PFSK-1 (cell line): ENCODE data around the gene CDC42EP4. TPM values are rescaled to one million over a fixed set of nuclear protein-coding genes. Genes with fewer than 3 reads are reported as not detected.

Experiments
- FOXP2 ChIP-seq: optimal IDR thresholded peaks from 2 replicates; pipeline ENCODE3; 2011; ENCODE audit warnings: borderline replicate concordance, control low read depth, inconsistent platforms; ENCODE audit not compliant: insufficient read depth; ENCODE audit errors: extremely low read length, extremely low read depth
- POLR2AphosphoS5 ChIP-seq: IDR thresholded peaks from 2 replicates; pipeline ENCODE4 v1.6.1; 2012; ENCODE audit warnings: low read depth, mild to moderate bottlenecking, control low read depth, low read length, moderate library complexity
- SIN3A ChIP-seq: IDR thresholded peaks from 2 replicates; pipeline ENCODE4 v1.6.1; 2012; ENCODE audit warnings: mild to moderate bottlenecking, low read length, moderate library complexity, borderline replicate concordance; ENCODE audit not compliant: insufficient read depth
- TAF1 ChIP-seq: IDR thresholded peaks from 2 replicates; pipeline ENCODE4 v1.6.1; 2012; ENCODE audit warnings: low read length, control low read depth, borderline replicate concordance; ENCODE audit not compliant: insufficient read depth
- polyA plus RNA-seq: library from polyadenylated mRNA; unstranded; fragments of >200 nt; gene quantifications from one replicate; pipeline ENCODE4 v1.2.1, GENCODE V29; 2012; ENCODE audit warnings: low read depth, missing spikeins; ENCODE audit not compliant: insufficient read length
- TF ChIP-seq, protein P1 (sequence below), 2 experiments: IDR thresholded peaks; 2 replicates each; pipeline versions ENCODE4 v1.6.1 to v1.8.0; 2011 to 2012; ENCODE audit warnings: low read depth in 2 of 2, low read length in 2 of 2, control low read depth in 1 of 2, inconsistent platforms in 1 of 2, mild to moderate bottlenecking in 1 of 2, moderate library complexity in 1 of 2; ENCODE audit not compliant: insufficient read depth in 1 of 2

Gene CDC42EP4, protein sequence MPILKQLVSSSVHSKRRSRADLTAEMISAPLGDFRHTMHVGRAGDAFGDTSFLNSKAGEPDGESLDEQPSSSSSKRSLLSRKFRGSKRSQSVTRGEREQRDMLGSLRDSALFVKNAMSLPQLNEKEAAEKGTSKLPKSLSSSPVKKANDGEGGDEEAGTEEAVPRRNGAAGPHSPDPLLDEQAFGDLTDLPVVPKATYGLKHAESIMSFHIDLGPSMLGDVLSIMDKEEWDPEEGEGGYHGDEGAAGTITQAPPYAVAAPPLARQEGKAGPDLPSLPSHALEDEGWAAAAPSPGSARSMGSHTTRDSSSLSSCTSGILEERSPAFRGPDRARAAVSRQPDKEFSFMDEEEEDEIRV
- 32.4 TPM for polyA plus RNA-seq

DNA sequence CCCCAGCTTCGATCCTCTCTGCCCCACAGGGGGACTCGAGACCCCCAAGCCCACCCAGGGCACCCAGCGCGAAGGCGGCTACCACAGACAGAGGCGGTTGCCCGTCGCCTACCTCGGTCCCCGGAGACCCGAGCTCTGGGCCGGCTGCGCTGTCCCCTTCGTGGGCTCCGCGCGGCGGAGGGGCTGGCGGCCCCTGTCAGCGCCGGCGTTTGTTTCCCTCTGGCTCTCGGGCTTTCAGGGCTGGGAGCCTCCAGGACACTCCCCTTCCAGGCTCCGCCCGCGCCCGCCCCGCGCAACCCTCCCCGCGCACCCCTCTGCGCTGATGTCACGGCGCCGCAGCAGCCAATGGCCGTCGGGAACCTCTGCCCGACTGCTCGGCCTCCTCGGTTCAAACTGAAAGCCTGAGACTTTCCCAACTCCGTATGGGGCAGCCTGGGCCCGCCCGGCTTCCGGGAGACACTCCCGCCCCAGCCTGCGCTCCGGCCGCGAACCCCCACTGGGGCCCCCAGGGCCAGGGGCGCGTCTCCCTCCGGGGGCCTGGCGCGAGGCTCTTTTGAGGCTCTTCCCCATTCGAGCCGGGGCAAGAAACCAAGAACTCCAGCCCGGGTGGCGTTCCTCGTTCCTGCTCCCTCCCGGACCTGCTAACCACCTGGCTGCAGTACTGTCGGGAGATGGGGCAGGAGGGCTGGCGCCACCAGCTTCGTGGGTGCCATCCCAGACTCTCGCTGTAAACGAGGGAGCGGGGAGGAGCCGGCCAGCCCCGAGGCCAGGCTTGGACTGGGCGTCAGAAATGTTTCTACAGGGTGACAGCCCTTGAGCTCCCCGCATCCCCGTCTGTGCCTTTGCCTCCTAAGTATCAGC, at the start of gene CDC42EP4:
CDC42EP4 (minus strand) TSS at position 221 of the 861 bp plus-strand sequence. CDS start 25,501 bp downstream, outside the sequence.
- peak; percentile 61; the same call in 1 of the 2 replicates for TF ChIP-seq TAF1
- peak; percentile 44 for TF ChIP-seq FOXP2
- TF ChIP-seq, protein P1, sequence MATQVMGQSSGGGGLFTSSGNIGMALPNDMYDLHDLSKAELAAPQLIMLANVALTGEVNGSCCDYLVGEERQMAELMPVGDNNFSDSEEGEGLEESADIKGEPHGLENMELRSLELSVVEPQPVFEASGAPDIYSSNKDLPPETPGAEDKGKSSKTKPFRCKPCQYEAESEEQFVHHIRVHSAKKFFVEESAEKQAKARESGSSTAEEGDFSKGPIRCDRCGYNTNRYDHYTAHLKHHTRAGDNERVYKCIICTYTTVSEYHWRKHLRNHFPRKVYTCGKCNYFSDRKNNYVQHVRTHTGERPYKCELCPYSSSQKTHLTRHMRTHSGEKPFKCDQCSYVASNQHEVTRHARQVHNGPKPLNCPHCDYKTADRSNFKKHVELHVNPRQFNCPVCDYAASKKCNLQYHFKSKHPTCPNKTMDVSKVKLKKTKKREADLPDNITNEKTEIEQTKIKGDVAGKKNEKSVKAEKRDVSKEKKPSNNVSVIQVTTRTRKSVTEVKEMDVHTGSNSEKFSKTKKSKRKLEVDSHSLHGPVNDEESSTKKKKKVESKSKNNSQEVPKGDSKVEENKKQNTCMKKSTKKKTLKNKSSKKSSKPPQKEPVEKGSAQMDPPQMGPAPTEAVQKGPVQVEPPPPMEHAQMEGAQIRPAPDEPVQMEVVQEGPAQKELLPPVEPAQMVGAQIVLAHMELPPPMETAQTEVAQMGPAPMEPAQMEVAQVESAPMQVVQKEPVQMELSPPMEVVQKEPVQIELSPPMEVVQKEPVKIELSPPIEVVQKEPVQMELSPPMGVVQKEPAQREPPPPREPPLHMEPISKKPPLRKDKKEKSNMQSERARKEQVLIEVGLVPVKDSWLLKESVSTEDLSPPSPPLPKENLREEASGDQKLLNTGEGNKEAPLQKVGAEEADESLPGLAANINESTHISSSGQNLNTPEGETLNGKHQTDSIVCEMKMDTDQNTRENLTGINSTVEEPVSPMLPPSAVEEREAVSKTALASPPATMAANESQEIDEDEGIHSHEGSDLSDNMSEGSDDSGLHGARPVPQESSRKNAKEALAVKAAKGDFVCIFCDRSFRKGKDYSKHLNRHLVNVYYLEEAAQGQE (IDR thresholded peaks at IDR 0.05; ENCODE audit: insufficient read depth in 1 of 2, low read depth in 2 of 2, low read length in 2 of 2) = 0 out of 4 replicates have a peak, but pooled peaks of 1 of the 2 experiments have one; percentile 8
- peak; percentile 60 for TF ChIP-seq POLR2AphosphoS5
- no peak; the same call in 1 of the 2 replicates for TF ChIP-seq SIN3A

DNA sequence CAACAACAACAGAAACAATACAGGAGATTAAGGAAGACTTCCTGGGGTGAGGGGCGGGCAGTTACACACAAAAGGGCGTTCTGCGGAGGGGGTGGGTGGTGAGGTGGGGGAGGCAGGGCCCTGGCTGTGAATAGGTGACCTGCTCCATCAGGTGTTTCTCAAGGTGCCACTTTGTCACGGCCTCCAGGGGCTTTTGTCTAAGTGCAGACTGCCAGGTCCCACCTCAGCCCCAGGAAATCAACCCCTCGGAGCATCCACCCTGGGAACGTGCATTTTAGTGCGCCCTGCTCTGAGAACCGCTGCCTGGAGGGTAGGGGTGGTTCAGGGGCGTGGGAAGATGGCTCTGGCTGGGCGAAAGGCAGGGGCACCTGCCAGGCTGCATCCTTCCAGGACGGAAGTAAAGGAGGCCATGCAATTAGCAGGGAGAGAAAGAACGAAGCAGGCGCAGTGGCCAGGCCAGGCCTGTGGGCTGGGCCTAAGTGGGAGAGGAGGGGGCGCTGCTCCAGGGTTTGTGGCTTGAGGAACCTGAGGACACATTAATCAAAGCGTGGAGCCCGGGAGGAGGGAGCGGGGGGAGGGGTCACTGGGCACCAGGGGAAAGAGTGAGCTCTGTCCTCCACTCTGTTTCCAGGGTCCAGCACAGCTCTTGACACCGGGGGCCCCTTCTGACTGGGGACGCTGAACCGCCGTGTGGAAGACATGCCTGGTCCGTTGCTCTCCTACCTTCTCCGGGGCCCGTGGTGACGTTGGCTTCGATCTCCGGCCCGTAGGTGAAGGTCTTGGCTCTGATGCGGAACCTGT, 49.4 kb upstream of the CDC42EP4 start:
- TF ChIP-seq SIN3A (no peak), FOXP2 (no peak), POLR2AphosphoS5 (no peak), TAF1 (no peak)
- TF ChIP-seq, protein P1 (IDR thresholded peaks at IDR 0.05; ENCODE audit: insufficient read depth in 1 of 2, low read depth in 2 of 2, low read length in 2 of 2) = no peak

DNA sequence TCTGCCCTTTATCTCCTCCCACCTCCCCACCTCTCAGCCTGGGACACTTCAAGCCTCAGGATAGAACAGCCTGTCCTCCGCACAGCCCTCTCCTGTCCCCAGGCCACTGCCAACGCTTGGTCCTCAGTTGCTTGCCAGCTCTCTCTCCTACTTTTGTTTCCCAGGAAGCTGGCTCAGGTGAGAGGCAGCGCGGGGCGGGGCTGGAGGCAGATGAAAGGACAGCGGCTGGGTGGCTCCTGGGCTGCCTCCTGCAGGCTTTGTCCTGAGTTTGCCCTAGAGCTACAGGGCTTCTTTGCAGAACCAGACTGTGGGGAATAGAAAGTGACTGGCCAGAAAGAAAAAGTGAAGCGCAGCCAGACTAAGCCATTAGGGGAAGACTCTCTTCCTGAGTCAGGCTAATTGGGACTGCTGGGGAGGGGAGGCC, 48.2 kb upstream of the CDC42EP4 start:
- TF ChIP-seq SIN3A = no peak
- no peak for TF ChIP-seq FOXP2
- TF ChIP-seq, protein P1 (IDR thresholded peaks at IDR 0.05; ENCODE audit: insufficient read depth in 1 of 2, low read depth in 2 of 2, low read length in 2 of 2) = no peak
- TF ChIP-seq TAF1 = no peak
- no peak for TF ChIP-seq POLR2AphosphoS5

DNA sequence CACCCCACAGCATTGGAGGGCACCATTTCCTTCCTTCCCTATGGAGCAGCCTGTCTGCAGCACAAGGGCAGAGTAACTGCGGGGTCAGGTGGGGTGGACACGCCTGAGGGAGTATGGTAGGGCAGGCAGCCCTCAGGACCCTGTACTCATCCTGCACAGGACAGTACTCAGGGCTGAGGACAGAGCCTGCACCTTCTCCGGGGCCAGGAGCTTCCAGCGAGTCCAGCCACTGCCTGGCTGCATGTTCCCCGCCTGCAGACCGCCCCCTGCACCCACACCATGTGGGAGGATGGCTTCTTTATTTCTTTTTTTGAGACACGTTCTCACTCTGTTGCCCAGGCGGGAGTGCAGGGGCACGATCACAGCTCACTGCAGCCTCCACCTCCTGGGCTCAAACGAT, 47.6 kb upstream of the CDC42EP4 start:
- no peak for TF ChIP-seq SIN3A
- TF ChIP-seq, protein P1 (IDR thresholded peaks at IDR 0.05; ENCODE audit: insufficient read depth in 1 of 2, low read depth in 2 of 2, low read length in 2 of 2) = no peak
- TF ChIP-seq FOXP2 = no peak
- TF ChIP-seq POLR2AphosphoS5 = no peak
- no peak for TF ChIP-seq TAF1
